Uterus (tissue), 2 donors: ENCODE data around the gene GTF2E1.
"Not testable (repeated sequence)": the region's sequence is repeated elsewhere in the genome, so short reads cannot be mapped to it uniquely, and the experiment has no call there.

ENCODE experiments used
- POLR2A ChIP-seq, 2 donors: fragments of 450-650 bp; IDR thresholded peaks; one replicate each; pipeline ENCODE4 v1.6.1; 2016; ENCODE audit warnings: antibody characterized with exemption in 2 of 2, mild to moderate bottlenecking in 1 of 2, moderate library complexity in 1 of 2
- TF ChIP-seq, protein P1 (sequence below), 4 experiments: fragments of 200-600 bp in 2 of 4; fragments of 450-650 bp in 2 of 4; sonication (generic) in 2 of 4; IDR thresholded peaks; one replicate each; pipeline ENCODE4 v1.5.1; 2016 to 2019; ENCODE audit warnings: antibody characterized with exemption in 4 of 4, mild to moderate bottlenecking in 2 of 4, moderate library complexity in 1 of 4

DNA sequence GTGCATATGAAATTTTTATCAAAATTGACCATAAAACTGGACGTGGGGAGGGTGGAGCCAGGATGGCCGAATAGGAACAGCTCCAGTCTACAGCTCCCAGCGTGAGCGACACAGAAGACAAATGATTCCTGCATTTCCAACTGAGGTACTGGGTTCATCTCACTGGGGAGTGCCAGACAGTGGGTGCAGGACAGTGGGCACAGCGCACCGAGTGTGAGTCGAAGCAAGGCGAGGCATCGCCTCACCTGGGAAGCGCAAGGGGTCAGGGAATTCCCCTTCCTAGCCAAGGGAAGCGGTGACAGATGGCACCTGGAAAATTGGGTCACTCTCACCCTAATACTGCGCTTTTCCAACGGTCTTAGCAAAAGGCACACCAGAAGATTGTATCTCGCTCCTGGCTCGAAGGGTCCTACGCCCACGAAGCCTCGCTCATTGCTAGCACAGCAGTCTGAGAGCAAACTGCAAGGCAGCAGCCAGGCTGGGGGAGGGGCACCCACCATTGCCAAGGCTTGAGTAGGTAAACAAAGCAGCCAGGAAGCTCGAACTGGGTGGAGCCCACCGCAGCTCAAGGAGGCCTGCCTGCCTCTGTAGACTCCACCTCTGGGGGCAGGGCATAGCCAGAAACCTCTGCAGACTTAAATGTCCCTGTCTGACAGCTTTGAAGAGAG, 23.2 kb upstream of the GTF2E1 start:
- TF ChIP-seq, protein P1, sequence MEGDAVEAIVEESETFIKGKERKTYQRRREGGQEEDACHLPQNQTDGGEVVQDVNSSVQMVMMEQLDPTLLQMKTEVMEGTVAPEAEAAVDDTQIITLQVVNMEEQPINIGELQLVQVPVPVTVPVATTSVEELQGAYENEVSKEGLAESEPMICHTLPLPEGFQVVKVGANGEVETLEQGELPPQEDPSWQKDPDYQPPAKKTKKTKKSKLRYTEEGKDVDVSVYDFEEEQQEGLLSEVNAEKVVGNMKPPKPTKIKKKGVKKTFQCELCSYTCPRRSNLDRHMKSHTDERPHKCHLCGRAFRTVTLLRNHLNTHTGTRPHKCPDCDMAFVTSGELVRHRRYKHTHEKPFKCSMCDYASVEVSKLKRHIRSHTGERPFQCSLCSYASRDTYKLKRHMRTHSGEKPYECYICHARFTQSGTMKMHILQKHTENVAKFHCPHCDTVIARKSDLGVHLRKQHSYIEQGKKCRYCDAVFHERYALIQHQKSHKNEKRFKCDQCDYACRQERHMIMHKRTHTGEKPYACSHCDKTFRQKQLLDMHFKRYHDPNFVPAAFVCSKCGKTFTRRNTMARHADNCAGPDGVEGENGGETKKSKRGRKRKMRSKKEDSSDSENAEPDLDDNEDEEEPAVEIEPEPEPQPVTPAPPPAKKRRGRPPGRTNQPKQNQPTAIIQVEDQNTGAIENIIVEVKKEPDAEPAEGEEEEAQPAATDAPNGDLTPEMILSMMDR (IDR thresholded peaks at IDR 0.05): not testable (repeated sequence)
- TF ChIP-seq POLR2A (IDR thresholded peaks at IDR 0.05): not testable (repeated sequence)
